ENCODE measurements around the gene GTF3C2. TPM values are rescaled to one million over a fixed set of nuclear protein-coding genes. Genes with fewer than 3 reads are reported as not detected.

The GTF3C2 gene
- total and polyA plus RNA-seq, 9 of the 15 experiments (the other 6 are each of a cell fraction or from before 2014, with no cell fraction given): 35.5 to 96.8 (median 53.0) TPM

GRCh38 chr2:27380626-27381545 is 24.3 kb upstream of the GTF3C2 start, which contains the start of gene ZNF513 (continued):
- TF ChIP-seq PRDM10 (IDR thresholded peaks at IDR 0.05; ENCODE audit: partially characterized antibody) (peak; percentile 99), SP1 (CRISPR knock-in tag; IDR thresholded peaks at IDR 0.05) (no peak; the same call in 1 of the 2 replicates), ZNF644 (tag; IDR thresholded peaks at IDR 0.05; ENCODE audit: low read depth) (no peak), TAF7 (tag; IDR thresholded peaks at IDR 0.05) (no peak), ZBTB9 (CRISPR knock-in tag; IDR thresholded peaks at IDR 0.05) (peak; percentile 83), ILK (tag; IDR thresholded peaks at IDR 0.05; ENCODE audit: borderline replicate concordance, low read depth) (no peak), BCOR (IDR thresholded peaks at IDR 0.05) (no peak), ZSCAN29 (IDR thresholded peaks at IDR 0.05) (no peak), STAT6 (CRISPR knock-in tag; IDR thresholded peaks at IDR 0.05) (no peak), ZNF263 (CRISPR knock-in tag; IDR thresholded peaks at IDR 0.05; ENCODE audit: borderline replicate concordance) (no peak), BCL6 (CRISPR knock-in tag; IDR thresholded peaks at IDR 0.05) (no peak), MIER1 (IDR thresholded peaks at IDR 0.05; ENCODE audit: low read depth) (no peak), SMARCC2 (IDR thresholded peaks at IDR 0.05; ENCODE audit: low read depth) (no peak), ETV5 (CRISPR knock-in tag; IDR thresholded peaks at IDR 0.05; ENCODE audit: low read depth) (no peak; the same call in 1 of the 2 replicates), ZNF668 (CRISPR knock-in tag; IDR thresholded peaks at IDR 0.05) (no peak), ZNF584 (CRISPR knock-in tag; IDR thresholded peaks at IDR 0.05; ENCODE audit: low read depth) (peak; percentile 85; the same call in 1 of the 2 replicates), GTF2E2 (tag; IDR thresholded peaks at IDR 0.05) (peak; percentile 12; the same call in 1 of the 2 replicates), SMAD2 (IDR thresholded peaks at IDR 0.05; ENCODE audit: low read depth, low read length) (no peak), FOXK1 (CRISPR knock-in tag; IDR thresholded peaks at IDR 0.05; ENCODE audit: borderline replicate concordance) (no peak), FIP1L1 (IDR thresholded peaks at IDR 0.05; ENCODE audit: low read depth, low read length, poor library complexity, severe bottlenecking) (peak; percentile 91), SETDB1 (IDR thresholded peaks at IDR 0.05; ENCODE audit: low read length) (no peak)
